GM12878 (cell line): Measurements from ENCODE around the gene MTMR6. TPM values are rescaled to one million over a fixed set of nuclear protein-coding genes. Genes with fewer than 3 reads are reported as not detected.

Experiments
- ATAC-seq: fragments of 200-7000 bp; cut with Tn5 transposase; 3 replicates; pipeline ENCODE4 v1.9.1; 2020; ENCODE audit warnings: mild to moderate bottlenecking, moderate library complexity
- BruUV-seq: library from RNA; stranded (reverse); fragments of 400-500 nt; replicated peaks from 2 replicates; lab custom pipeline; 2021; lab: Mats Ljungman, UMichigan
- CTCF ChIA-PET: fragments of 300-600 bp; sonication (Branson Sonifier 250); formaldehyde crosslinking; extraction: SDS; loops from one replicate; lab custom pipeline; 2021; ENCODE audit warnings: inconsistent platforms; lab: Yijun Ruan, JAX
- POLR2A ChIA-PET: fragments of 350-600 bp; formaldehyde crosslinking; extraction: SDS; loops from one replicate; lab custom pipeline; 2021; ENCODE audit warnings: inconsistent platforms; lab: Charles Lee
- RAD21 ChIA-PET: fragments of 300-600 bp; sonication (Branson Sonifier 250); formaldehyde crosslinking; loops from one replicate; lab custom pipeline; 2023; ENCODE audit warnings: antibody characterized with exemption; ENCODE audit not compliant: unreplicated experiment; lab: Charles Lee
- SMC1A ChIA-PET: fragments of 300-600 bp; sonication (Branson Sonifier 250); formaldehyde crosslinking; loops from one replicate; lab custom pipeline; 2023; ENCODE audit not compliant: unreplicated experiment, uncharacterized antibody; lab: Charles Lee
- DNase-seq: peaks from one replicate; pipeline ENCODE4 v3.0.0-alpha.2; 2011; ENCODE audit warnings: low read depth, low spot score
- FAIRE-seq: peaks from 3 replicates; lab custom pipeline; 2011; peaks lifted over from hg19 to GRCh38; lab: Jason Lieb, UNC
- H2AFZ ChIP-seq: 2 replicates; pipeline ENCODE4 v1.6.0; 2011; ENCODE audit warnings: low read depth, low read length, control low read depth; ENCODE audit not compliant: control insufficient read depth
- H3K27ac ChIP-seq: 2 replicates; pipeline ENCODE4 v1.5.1; 2011; ENCODE audit warnings: control low read depth; ENCODE audit not compliant: control insufficient read depth, insufficient read depth
- H3K27me3 ChIP-seq, 2 experiments: replicated peaks in 1 of 2; 2 replicates each; pipeline versions ENCODE4 v1.6.0 to v1.6.1; 2011; ENCODE audit warnings: low read length in 1 of 2; ENCODE audit not compliant: control insufficient read depth in 2 of 2, insufficient read depth in 2 of 2
- H3K36me3 ChIP-seq, 2 experiments: 2 replicates each; pipeline ENCODE4 v1.5.1; 2011; ENCODE audit warnings: low read length in 1 of 2; ENCODE audit not compliant: control insufficient read depth in 2 of 2, insufficient read depth in 2 of 2
- H3K4me1 ChIP-seq: 2 replicates; pipeline ENCODE4 v1.6.1; 2011; ENCODE audit warnings: mild to moderate bottlenecking, low read length, moderate library complexity, mixed read lengths; ENCODE audit not compliant: control insufficient read depth, insufficient read depth
- H3K4me2 ChIP-seq: 2 replicates; pipeline ENCODE4 v1.6.0; 2011; ENCODE audit warnings: control low read depth; ENCODE audit not compliant: control insufficient read depth, insufficient read depth
- H3K4me3 ChIP-seq: fragments of 200-600 bp; sonication (generic); 2 replicates; pipeline ENCODE4 v1.5.1; 2016
- H3K79me2 ChIP-seq: 2 replicates; pipeline ENCODE4 v1.6.0; 2011; ENCODE audit warnings: low read length; ENCODE audit not compliant: control insufficient read depth, insufficient read depth
- H3K9ac ChIP-seq: 2 replicates; pipeline ENCODE4 v1.8.0; 2011; ENCODE audit warnings: low read length, control low read depth, mixed read lengths; ENCODE audit not compliant: control insufficient read depth, insufficient read depth
- H3K9me3 ChIP-seq: replicated peaks from 3 replicates; pipeline ENCODE4 v1.5.1; 2011; ENCODE audit warnings: mild to moderate bottlenecking, low read length; ENCODE audit not compliant: control insufficient read depth, insufficient read depth
- H4K20me1 ChIP-seq: 2 replicates; pipeline ENCODE4 v1.6.0; 2011; ENCODE audit not compliant: control insufficient read depth, insufficient read depth
- CREB1 ChIP-seq: IDR thresholded peaks from 2 replicates; pipeline ENCODE4 v1.6.1; 2012; ENCODE audit warnings: low read depth, mild to moderate bottlenecking, inconsistent platforms
- RBBP5 ChIP-seq: fragments of 200-600 bp; sonication (generic); conservative IDR thresholded peaks from 2 replicates; pipeline ENCODE4 v1.6.1; 2016
- RCOR1 ChIP-seq: conservative IDR thresholded peaks from 2 replicates; pipeline ENCODE4 v1.6.1; 2012; ENCODE audit warnings: low read depth, low read length, improper control_type of control experiment
- SMAD1 ChIP-seq: fragments of 450-650 bp; IDR thresholded peaks from 2 replicates; pipeline ENCODE4 v1.6.1; 2018; ENCODE audit warnings: mild to moderate bottlenecking, low read depth; ENCODE audit not compliant: partially characterized antibody
- YBX1 ChIP-seq: fragments of 450-650 bp; IDR thresholded peaks from 2 replicates; pipeline ENCODE4 v1.6.1; 2016; ENCODE audit warnings: antibody characterized with exemption
- ZNF384 ChIP-seq: IDR thresholded peaks from 2 replicates; pipeline ENCODE4 v1.6.1; 2012; ENCODE audit warnings: low read depth, mild to moderate bottlenecking, low read length, improper control_type of control experiment, borderline replicate concordance
- ZSCAN29 ChIP-seq: fragments of 450-650 bp; IDR thresholded peaks from 2 replicates; pipeline ENCODE4 v1.6.1; 2017; ENCODE audit warnings: mild to moderate bottlenecking, moderate library complexity
- WGBS: methylation state at CpG from one replicate; pipeline ENCODE4 v1.1.6; 2016; ENCODE audit warnings: low lambda C conversion rate; ENCODE audit not compliant: insufficient replicate concordance, insufficient coverage; ENCODE audit errors: missing lambda C conversion rate; 5-methylcytosine and 5-hydroxymethylcytosine counted together
- in situ Hi-C: fragments of 300-500 bp; cut with MboI; formaldehyde crosslinking; loops from 9 replicates; pipeline ENCODE4 v1.14.3; 2018; ENCODE audit warnings: mixed read lengths
- intact Hi-C: fragments of 100-400 bp; cut with micrococcal nuclease; formaldehyde crosslinking; loops from one replicate; pipeline ENCODE4 v1.14.2; 2022; ENCODE audit not compliant: unreplicated experiment
- polyA plus RNA-seq, 11 experiments: library from polyadenylated mRNA; depleted of rRNA in 4 of 11; unstranded in 6 of 11; stranded (reverse) in 5 of 11; fragments of >200 nt; fragmentation: Nextera tagmentation in 4 of 11; fragmentation: Illumina TruSeq in 1 of 11; extraction: Ambion mirVana in 4 of 11; extraction: Trizol in 1 of 11; gene quantifications; 1 replicate in 1 of 11; 2 replicates in 10 of 11; pipeline versions ENCODE4 v1.2.1 to v1.2.3, GENCODE V29; 2011 to 2016; ENCODE audit warnings: inconsistent platforms in 2 of 11, missing spikeins in 2 of 11, low read depth in 1 of 11
- total RNA-seq, 4 experiments: library from RNA; depleted of rRNA in 3 of 4; stranded (reverse); fragments of >200 nt in 3 of 4; fragmentation: Illumina TruSeq in 1 of 4; extraction: Trizol in 1 of 4; gene quantifications; 2 replicates each; pipeline versions ENCODE4 v1.2.1 to v1.2.3, GENCODE V29; 2013 to 2021

Gene MTMR6
- total and polyA plus RNA-seq, 10 of the 15 experiments (the other 5 are each of a cell fraction or from before 2014, with no cell fraction given), result 9.8 to 24.2 (median 16.0) TPM

DNA sequence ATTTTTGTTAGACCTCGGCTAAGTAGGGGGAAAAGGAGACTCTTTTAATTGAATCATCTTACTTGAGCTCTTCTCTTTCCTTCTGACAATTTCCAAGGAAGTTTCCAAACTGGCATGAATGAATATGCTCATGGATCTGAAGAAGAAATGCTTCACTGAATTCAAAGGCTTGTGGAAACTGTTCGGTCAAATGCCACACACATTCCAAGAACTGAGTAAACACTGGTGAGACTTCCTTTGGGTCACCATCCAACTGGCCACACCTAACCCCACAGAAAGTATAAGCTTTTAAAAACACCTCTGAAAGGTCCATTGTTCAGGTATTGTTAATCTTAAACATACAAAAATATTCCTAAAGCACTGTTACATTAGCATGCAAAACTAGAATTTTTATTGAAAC lies 33.6 kb downstream of the MTMR6 start:
- Histone ChIP-seq H3K4me2 (no peak overlapping the region), H3K9ac (no peak overlapping the region), H2AFZ (no peak overlapping the region), H3K27ac (no peak overlapping the region), H3K9me3 (no peaks in the 10 kb centered on the region), H3K4me1 (peaks cover 4% of the 10 kb centered on the region), H3K36me3 (peaks cover 0 to 2% of the 10 kb centered on the region in 2 experiments; a peak in 2 of 4 replicates)
- CTCF ChIA-PET, result interaction anchor here (0.9 to 2.2 kb wide), 6 partner anchors 9 to 170 kb away, joined by 3 to 8 read pairs (median 4); no protein-coding TSS in a partner anchor
- SMC1A ChIA-PET, result interaction anchor here (0.9 to 1.7 kb wide), 2 partner anchors 13 to 169 kb away, joined by 4 to 6 read pairs; no protein-coding TSS in a partner anchor
- TF ChIP-seq RBBP5, result no peak
- no peak for TF ChIP-seq ZNF384
- no peak for TF ChIP-seq YBX1
- TF ChIP-seq CREB1, result no peak
- no peak for TF ChIP-seq SMAD1
- TF ChIP-seq, all 136 proteins: peak for 0
- FAIRE-seq (no peak), ATAC-seq (no peak), DNase-seq (no peak)
- no TSS peak for BruUV-seq
- no peaks in the 10 kb centered on the region for H4K20me1 ChIP-seq
- H3K27me3 ChIP-seq, result no peaks in the 10 kb centered on the region
- intact Hi-C loops, result no loop called here
- RAD21 ChIA-PET, result interaction anchor here (1.1 kb wide), 1 partner anchor 20 kb away, joined by 3 read pairs; no protein-coding TSS in a partner anchor
- H3K79me2 ChIP-seq, result no peaks in the 10 kb centered on the region
- WGBS, result 72% methylated on average over 2 of the region's 2 CpGs
- in situ Hi-C loops, result no loop called here
- H3K4me3 ChIP-seq, result no peak overlapping the region
- POLR2A ChIA-PET, result no interaction called here

DNA sequence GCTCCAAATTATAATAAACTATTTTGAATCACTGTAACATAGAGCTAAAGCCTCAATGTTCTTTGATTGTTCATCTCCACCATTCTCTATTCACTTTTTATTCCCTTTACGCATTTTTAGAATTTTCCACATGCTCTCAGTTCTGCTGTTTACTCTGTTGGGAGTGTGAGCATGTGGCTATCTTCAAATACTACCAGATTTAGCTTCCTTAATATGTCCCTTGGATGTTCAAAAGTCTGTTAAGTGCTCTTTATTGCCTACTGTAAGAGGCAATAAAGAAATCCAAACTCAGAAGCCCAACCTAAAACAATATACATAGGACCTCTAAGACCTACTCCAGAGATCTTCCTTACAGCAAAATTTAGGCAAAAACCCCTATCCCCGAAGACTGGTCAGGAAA lies 34.5 kb downstream of the MTMR6 start:
- Histone ChIP-seq H4K20me1 (no peaks in the 10 kb centered on the region), H3K27me3 (no peaks in the 10 kb centered on the region), H3K27ac (no peak overlapping the region), H3K4me3 (no peak overlapping the region), H3K4me1 (peaks cover 11% of the 10 kb centered on the region), H3K79me2 (no peaks in the 10 kb centered on the region), H2AFZ (no peak overlapping the region), H3K4me2 (no peak overlapping the region), H3K9ac (no peak overlapping the region), H3K36me3 (peaks cover 0 to 2% of the 10 kb centered on the region in 2 experiments; a peak in 2 of 4 replicates), H3K9me3 (no peaks in the 10 kb centered on the region)
- ChIA-PET POLR2A (no interaction called here), CTCF (interaction anchor here (0.9 to 2.2 kb wide), 7 partner anchors 10 to 169 kb away, joined by 3 to 8 read pairs (median 4); no protein-coding TSS in a partner anchor), SMC1A (interaction anchor here (0.8 to 1.7 kb wide), 4 partner anchors 12 to 168 kb away, joined by 3 to 6 read pairs (median 4); no protein-coding TSS in a partner anchor), RAD21 (no interaction called here)
- intact Hi-C loops, result no loop called here
- no TSS peak for BruUV-seq
- TF ChIP-seq RCOR1, result no peak
- TF ChIP-seq ZSCAN29, result no peak
- ATAC-seq, result no peak
- in situ Hi-C loops, result no loop called here
- no peak for DNase-seq
- 97% methylated on average over 2 of the region's 2 CpGs for WGBS
- FAIRE-seq, result no peak
